ENCODE data around the gene PAQR4.
"Not testable (repeated sequence)": the region's sequence is repeated elsewhere in the genome, so short reads cannot be mapped to it uniquely, and the experiment has no call there.

The PAQR4 gene

DNA sequence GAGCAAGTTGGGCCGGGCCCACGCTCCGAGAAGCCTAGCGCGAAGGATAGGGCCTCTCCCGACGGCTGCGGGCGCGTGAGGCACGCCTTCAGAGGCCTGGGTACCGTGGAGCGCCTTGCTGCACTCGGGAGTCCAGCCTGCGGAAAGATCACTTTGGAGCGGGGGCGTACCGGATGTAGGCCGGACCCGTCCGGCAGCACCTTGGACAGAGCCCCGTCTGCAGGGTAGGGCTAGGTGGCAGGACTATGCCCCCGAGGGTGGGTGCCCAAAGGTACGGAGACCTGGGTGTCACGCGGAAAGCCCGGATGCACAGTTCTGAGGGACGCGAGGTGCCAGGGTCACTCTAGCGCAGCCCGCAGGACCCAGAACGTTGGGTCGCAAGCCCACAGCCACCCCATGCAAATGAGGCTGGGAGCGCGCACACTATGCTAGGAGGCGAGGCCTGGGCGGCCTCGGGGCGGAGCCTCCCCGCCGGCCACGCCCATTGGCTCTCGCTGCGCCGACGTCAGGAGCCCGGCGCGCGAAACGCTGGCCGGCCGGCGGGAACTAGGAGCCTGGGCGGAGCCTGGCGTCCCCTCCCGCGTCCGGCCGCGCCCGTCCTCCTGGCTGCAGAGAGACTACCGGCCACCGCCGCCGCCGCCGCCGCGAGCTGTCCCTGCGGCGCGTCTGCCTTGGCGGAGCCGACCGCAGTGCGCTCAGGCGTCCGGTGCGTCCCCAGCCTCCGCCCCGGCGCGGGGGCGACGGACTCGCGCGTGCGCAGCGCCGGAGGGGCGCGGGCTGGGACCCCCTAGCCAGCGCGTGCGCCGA is at the start of gene PAQR4:
Gene PAQR4, plus strand, starts transcription at position 611 of the 807 bp plus-strand sequence. CDS start 327 bp downstream, outside the sequence.
- peak; percentile 96 to 98 (median 98) for DNase-seq

DNA sequence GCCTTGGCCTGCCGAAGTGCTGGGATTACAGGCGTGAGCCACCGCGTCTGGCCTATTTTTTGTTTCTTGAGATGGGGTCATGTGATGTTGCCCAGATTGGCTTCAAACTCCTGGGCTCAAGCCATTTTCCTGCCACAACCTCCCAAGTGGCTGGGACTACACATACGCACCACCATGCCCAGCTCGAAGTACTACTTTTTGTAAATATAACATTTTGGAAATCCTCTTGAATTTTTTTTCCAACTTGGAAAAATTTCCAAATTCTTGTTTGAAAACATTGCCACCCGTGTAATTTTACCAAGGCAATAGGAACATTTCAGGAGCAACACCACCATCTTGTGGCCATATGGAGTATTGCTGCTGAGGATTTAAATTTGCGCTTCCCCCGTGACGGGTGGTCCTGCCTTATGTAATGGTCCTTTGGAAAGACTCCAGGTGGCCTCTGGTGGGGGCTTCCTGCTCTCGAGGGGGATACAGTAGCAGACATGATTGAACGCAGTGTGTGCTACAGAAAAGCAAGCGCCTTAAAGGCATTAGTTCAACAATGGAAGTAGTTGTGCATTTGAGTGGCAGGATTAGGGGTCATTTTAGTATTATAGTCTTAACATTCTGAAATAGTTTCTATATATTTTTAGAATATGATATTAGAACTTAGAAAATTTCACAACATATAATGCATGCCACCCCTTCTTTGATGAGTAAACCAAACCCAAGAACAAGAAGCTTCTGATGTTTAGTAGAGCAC is 49.5 kb upstream of the PAQR4 start:
- DNase-seq: peak; percentile 70 to 76 (median 71)

DNA sequence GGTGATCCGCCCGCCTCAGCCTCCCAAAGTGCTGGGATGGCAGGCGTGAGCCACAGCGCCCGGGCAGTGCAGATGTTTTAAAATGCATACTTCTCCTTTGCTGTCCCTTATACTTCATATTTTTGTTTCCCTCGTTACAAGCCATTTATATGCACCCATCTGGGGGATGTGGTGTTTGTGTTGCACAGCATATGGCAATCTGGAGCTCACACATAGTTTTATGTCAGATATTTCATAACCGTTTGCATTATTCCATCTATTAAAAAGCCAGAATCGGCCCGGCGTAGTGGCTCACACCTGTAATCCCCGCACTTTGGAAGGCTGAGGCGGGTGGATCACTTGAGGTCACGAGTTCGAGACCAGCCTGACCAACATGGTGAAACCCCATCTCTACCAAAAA is 45.7 kb upstream of the PAQR4 start:
- no peak for DNase-seq

DNA sequence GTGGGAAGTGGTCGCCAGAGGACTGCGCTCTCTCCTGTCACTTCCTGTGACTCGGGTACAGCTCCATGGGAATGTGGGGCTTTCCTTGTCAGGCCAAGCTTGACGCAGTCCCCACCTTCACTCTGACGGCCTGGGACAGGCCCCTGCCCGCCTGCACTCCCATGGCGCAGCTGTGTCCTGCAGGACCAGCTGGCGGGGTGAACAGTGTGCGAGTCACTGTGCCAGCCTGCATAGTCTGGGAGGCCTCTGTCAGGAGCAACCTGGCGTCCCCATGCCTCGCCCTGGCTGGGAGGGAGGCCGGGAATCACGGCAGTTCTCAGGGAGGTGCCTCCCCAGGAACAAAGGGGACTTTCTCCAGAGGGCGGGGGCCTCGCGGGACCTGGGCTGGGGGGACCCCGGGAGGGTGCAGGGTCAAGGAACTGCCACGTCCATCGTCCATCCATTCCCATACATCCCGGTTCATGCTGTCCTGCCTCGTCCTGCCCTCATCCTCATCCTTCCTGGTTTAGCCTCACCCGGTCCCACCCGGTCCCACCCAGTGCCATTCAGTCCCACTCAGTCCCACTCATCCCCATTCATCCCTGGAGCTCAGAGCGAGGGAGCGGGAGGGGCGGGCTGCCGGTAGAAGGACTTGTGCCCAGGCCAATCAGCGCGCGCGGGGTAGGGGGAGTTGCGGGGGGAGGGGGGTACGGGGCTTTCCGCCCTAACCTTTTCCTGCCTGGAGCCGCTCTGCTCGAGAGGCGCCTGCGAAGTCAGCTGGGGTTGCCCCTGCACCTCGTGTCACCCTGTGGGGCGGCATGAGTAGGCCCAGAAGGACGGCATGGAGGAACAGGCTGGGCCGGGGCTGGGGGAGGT is 44.0 kb upstream of the PAQR4 start:
- DNase-seq: no peak

DNA sequence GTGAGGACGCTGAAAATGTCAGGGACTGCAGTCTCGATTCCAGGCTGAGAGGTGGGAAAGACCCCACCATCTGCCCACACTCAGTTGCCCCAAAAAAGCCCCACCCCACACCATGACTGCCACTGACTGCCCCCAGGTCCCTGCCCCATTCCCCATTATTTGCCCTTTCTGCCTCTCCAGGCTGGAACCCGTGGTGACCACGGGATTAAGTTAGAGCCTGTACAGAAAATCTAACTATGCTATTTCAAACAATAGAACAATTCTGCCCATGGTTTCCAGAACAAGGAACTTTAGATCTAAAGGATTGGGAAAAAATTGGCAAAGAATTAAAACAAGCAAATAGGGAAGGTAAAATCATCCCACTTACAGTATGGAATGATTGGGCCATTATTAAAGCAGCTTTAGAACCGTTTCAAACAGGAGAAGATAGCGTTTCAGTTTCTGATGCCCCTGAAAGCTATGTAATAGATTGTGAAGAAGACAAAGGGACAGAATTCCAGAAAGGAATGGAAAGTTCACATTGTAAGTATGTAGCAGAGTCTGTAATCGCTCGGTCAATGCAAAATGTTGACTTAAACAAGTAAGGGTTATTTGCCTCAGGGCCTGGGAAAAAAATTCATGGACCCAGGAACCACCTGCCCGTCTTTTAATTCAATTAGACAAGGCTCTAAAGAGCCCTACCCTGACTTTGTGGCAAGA is 43.0 kb upstream of the PAQR4 start:
- no peak for DNase-seq

DNA sequence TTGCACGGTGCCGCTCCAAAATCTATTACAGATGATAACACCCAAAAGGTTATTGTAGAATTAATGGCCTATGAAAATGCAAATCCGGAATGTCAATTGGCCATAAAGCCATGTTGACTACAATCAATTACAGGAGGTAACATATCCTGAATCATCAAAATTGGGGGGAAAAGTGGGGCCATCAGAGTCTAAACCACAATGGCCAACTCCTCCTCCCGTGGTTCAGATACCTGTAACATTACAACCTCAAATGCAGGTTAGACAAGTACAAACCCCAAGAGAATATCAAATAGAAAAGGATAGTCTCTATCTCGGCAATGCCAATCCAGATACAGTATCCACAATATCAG is 42.5 kb upstream of the PAQR4 start:
- no peak for DNase-seq

DNA sequence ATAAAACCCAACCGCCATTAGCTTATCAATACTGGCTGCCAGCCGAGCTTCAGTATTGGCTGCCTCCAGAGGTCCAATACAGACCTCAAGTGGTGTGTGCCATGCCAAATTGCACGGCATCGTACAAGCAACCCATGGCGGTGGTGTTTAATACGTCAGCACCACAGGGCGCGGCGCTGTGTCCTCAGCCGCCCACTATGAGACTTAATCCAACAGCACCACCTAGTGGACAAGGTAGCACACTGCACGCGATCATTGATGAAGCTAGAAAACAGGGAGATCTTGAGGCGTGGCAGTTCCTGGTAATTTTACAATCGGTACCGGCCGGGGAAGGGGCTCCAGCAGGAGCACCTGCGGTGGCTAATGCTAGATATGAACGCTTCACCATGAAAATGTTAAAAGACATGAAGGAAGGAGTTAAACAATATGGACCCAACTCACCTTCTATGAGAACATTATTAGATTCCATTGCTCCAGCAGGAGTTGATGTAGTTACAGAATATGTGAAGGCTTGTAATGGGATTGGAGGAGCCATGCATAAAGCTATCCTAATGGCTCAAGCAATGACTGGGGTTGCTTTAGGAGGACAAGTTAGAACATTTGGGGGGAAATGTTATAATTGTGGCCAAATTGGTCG is 42.0 kb upstream of the PAQR4 start:
- peak; percentile 94 to 97 (median 94) for DNase-seq

DNA sequence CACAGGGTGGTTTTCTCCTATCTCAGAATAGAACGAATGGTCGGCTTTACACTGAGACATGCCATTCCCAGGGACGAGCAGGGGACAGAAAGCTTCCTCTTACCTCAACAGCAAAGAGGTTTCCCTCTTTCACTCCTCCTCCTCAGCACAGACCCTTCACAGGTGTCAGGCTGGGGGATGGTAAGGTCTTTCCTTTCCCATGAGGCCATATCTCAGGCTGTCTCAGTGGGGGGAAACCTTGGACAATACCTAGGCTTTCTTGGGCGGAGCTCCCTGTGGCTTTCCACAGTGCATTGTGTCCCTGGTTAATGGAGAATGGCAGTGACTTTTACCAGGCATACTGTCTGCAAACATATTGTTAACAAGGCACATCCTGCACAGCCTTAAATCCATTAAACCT is 41.0 kb upstream of the PAQR4 start:
- DNase-seq: not testable (repeated sequence)

DNA sequence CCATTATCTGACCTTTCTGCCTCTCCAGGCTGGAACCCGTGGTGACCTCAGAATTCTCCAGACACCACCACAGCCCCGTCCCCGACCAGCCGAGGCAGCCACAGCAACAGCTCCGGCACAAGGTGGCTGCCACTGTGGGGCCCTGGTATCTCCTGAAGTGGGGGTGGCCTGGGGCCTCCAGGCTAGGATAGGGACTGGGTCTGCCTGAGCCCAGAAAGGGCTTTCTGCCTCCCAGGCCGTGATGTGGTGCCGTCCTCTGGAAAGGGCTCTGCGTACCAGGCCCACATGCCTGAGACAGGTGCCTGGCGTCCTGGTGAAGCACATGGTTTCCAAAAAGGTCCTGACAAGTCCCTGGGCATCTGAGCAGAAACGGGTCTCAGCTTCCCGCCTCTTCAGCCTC is 40.4 kb upstream of the PAQR4 start:
- DNase-seq: no peak

DNA sequence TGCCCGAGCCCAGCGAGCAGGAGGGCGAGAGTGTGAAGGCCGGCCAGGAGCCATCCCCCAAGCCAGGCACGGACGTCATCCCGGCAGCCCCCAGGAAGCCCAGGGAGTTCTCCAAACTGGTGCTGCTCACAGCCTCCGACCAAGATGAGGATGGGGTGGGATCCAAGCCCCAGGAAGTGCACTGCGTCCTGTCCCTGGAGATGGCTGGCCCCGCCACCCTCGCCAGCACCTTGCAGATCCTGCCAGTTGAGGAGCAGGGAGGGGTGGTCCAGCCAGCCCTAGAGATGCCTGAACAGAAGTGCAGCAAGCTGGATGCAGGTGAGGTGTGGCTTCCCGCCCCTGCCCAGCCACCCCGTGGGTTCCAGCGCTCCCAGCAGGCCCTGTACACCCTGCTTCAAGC is 39.5 kb upstream of the PAQR4 start:
- no peak for DNase-seq

DNA sequence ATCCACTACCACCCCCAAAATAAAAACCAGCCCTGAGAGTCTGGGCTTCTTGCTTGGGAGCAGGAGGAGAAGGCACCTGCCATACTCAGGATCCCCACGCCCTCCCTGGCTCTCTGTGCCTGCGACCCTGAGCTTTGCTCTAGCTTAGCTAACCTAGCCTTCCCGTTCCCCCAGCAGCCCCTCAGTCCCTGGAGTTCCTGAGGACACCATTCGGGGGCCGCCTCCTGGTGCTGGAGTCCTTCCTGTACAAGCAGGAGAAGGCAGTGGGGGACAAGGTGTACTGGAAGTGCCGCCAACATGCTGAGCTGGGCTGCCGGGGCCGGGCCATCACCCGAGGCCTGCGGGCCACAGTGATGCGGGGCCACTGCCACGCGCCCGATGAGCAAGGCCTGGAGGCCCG is 38.9 kb upstream of the PAQR4 start:
- no peak for DNase-seq

DNA sequence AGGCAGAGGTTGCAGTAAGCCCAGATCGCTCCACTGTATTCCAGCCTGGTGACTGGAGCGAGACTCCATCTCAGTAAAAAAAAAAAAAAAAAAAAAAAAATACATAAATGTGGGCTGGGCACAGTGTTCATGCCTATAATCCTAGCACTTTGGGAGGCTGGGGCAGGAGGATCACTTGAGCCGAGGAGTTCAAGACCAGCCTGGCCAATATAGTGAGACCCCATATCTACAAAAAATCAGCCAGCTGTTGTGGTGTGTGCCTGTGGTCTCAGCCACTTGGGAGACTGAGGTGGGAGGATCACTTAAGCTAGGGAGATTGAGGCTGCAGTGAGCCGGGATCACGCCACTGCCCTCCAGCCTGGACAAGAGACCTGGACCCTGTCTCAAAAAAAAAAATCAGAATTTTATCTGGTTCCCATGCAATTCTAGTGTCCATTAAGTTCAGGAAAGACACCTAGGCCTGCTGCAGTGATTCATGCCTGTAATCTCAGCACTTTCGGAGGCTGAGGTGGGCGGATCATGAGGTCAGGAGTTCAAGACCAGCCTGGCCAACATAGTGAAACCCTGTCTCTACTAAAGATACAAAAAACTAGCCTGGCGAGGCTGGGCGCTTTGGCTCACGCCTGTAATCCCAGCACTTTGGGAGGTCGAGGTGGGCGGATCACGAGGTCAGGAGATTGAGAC is 37.8 kb upstream of the PAQR4 start:
- not testable (repeated sequence) for DNase-seq

DNA sequence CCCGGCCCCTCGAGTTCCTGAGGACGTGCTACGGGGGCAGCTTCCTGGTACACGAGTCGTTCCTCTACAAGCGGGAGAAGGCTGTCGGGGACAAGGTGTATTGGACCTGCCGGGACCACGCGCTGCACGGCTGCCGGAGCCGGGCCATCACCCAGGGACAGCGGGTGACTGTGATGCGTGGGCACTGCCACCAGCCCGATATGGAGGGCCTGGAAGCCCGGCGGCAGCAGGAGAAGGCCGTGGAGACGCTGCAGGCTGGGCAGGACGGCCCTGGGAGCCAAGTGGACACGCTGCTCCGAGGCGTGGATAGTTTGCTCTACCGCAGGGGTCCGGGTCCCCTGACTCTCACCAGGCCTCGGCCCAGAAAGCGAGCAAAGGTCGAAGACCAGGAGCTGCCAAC is 36.0 kb upstream of the PAQR4 start:
- DNase-seq: no peak

DNA sequence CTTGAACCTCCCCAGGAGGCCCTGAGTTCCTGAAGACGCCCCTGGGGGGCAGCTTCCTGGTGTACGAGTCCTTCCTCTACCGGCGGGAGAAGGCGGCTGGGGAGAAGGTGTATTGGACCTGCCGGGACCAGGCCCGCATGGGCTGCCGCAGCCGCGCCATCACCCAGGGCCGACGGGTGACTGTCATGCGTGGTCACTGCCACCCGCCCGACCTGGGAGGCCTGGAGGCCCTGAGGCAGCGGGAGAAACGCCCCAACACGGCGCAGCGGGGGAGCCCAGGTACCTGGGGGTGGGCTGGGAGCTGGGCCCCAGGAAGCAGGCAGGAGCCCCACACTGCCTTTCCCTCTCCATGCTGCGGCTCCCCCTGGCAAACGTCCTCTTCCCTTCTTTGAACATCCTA is 35.4 kb upstream of the PAQR4 start:
- no peak for DNase-seq

DNA sequence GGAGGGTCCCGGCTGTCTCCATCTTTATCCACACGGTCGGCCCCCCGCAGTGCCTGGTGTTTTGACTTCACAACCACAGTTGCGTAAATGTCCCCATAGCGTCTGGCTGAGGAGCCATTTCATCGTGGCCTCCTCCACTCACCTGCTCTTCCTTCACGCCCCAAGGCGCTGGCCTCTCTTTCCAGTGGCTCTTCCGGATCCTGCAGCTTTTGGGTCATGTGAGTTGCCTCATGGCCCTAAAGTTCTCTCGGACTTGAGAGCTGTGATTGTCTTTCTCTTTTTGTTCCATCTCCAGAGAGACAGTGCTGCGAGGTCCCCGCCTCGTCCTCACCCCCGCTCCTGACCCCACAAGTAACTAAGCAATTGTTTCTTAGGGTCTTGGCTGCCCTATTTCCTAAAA is 34.7 kb upstream of the PAQR4 start:
- no peak for DNase-seq

DNA sequence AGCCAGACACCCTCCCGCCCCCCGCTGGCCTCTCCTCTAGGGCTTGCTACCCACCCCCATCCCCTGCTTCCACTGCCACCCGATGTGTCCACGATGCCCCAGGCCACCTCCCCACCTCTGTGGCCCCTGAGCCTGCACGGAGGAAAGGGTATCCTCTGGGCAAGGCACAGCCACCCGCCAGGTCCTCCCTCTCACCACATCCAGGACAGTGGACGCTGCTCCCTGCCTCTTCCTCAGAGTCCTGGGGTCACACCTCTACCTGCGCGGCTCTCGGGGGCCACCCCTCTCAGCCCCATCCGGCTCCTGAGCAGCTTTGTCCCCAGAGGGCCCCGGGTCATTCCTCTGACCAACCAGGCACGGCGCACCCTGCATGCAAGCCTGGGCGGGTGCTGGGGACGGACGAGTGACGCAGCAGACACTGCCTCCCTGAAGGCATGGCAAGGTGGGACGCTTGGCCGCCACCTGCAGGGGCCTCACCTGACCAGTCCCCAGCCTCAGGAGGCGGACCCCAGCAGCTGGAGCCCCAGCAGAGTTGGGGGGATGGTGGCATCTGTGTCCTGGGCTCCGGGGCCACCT is 32.6 kb upstream of the PAQR4 start:
- no peak for DNase-seq

DNA sequence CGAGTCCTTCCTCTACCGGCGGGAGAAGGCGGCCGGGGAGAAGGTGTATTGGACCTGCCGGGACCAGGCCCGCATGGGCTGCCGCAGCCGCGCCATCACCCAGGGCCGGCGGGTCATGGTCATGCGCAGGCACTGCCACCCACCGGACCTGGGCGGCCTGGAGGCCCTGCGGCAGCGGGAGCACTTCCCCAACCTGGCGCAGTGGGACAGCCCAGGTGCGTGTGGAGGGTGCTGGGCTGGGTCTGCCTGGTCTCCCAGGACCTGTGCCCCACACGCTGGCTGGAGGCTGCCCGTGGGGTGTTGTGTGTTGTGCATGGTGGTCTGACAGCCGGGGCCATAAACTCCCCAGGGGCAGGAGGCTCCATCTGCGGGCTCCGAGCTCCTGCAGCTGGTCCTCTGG is 32.0 kb upstream of the PAQR4 start:
- no peak for DNase-seq

DNA sequence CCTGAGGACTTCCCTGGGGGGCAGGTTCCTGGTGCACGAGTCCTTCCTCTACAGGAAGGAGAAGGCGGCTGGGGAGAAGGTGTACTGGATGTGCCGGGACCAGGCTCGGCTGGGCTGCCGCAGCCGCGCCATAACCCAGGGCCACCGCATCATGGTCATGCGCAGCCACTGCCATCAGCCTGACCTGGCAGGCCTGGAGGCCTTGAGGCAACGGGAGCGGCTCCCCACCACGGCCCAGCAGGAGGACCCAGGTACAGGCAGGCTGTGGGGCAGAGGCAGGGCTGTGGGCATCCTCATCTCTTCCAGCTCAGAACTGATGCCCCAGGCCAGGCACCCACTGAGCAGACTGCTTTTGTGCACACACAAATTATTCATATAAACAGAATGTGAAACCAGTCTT is 30.9 kb upstream of the PAQR4 start:
- no peak for DNase-seq

DNA sequence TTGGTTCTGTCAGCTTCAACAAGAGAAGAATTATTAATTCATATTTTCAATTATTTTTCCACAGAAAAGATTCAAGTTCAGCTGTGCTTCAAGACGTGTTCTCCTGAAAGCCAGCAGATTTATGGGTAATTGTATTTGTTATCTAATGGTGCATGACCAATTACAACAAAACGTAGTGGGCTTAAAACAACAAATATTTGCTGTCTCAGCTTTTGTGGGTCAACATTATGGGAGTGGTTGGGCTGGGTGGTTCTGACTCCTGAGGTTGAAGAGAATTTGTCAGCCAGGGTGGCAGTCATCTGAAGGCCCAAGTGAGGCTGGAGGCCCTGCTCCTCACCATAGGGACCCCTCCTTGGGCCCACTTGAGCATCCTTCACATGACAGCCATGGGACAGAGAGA is 29.2 kb upstream of the PAQR4 start:
- DNase-seq: no peak

DNA sequence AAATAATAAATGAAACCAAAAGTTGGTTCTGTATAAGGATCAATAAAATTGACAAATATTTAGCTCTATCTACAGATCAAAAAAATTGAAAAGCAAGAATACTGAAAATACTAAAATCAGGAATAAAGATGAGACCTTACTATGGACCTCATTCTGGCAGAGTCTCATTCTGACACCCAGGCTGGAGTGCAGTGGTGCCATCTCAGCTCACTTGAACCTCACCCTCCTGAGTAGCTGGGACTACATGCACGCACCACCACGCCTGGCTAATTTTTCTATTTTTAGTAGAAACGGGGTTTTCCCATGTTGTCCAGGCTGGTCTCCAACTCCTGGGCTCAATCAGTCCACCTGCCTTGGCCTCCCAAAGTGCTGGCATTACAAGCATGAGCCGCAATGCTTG is 27.1 kb upstream of the PAQR4 start:
- DNase-seq: no peak

DNA sequence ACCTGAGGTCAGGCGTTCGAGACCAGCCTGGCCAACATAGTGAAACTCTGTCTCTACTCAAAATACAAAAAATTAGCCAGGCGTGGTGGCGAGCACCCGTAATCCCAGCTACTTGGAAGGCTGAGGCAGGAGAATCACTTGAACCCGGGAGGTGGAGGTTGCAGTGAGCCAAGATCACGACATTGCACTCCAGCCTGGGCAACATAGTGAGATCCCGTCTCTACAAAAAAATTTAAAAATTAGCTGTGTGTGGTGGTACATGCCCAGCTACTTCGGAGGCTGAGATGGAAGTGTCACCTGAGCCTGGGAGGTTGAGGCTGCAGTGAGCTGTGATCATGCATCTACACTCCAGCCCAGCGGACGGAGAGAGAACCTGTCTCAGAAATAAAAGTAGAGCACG is 25.4 kb upstream of the PAQR4 start:
- DNase-seq: not testable (repeated sequence)
